CD4-positive, alpha-beta T cell (primary cell): ENCODE data around the gene SCGB1D1. TPM values are rescaled to one million over a fixed set of nuclear protein-coding genes. Genes with fewer than 3 reads are reported as not detected.
A peak's percentile ranks its signal among the peaks of the same experiment; 100 is the strongest.

Experiments used
- ATAC-seq: fragments of 200-7000 bp; cut with Tn5 transposase; one replicate; pipeline ENCODE4 v1.10.0; 2022; ENCODE audit warnings: mild to moderate bottlenecking; ENCODE audit not compliant: poor library complexity
- CTCF ChIA-PET: fragments of 350-600 bp; sonication (Branson Sonifier 250); formaldehyde crosslinking; loops from one replicate; lab custom pipeline; 2021; ENCODE audit warnings: antibody characterized with exemption, inconsistent platforms; lab: Charles Lee
- POLR2A ChIA-PET: fragments of 350-600 bp; sonication (Branson Sonifier 250); formaldehyde crosslinking; loops from one replicate; lab custom pipeline; 2021; ENCODE audit warnings: antibody characterized with exemption, inconsistent platforms; lab: Charles Lee
- DNase-seq, 14 experiments: peaks; one replicate each; pipeline ENCODE4 v3.0.0-alpha.2; 2013 to 2020; ENCODE audit warnings: mixed read lengths in 2 of 14
- H3K27ac ChIP-seq, 2 donors: one replicate each; pipeline versions ENCODE4 v1.5.1 to v1.7.0; 2013; ENCODE audit warnings: low read length in 2 of 2, low read depth in 1 of 2, mild to moderate bottlenecking in 1 of 2
- H3K27me3 ChIP-seq, 2 experiments: 1 replicate in 1 of 2; 2 replicates in 1 of 2; pipeline versions ENCODE4 v1.6.1 to v1.7.0; 2013; ENCODE audit warnings: low read length in 2 of 2, control low read depth in 1 of 2, mild to moderate bottlenecking in 1 of 2, moderate library complexity in 1 of 2; ENCODE audit not compliant: insufficient read depth in 2 of 2, control insufficient read depth in 1 of 2
- H3K36me3 ChIP-seq: one replicate; pipeline ENCODE4 v1.6.1; 2013; ENCODE audit warnings: low read length, control low read depth; ENCODE audit not compliant: insufficient read depth
- H3K4me1 ChIP-seq: one replicate; pipeline ENCODE4 v1.6.1; 2013; ENCODE audit warnings: low read length, control low read depth; ENCODE audit not compliant: insufficient read depth
- H3K4me3 ChIP-seq: one replicate; pipeline ENCODE4 v1.5.1; 2013; ENCODE audit warnings: mild to moderate bottlenecking, low read length, moderate library complexity
- H3K9me3 ChIP-seq, 2 experiments: 1 replicate in 1 of 2; 2 replicates in 1 of 2; pipeline versions ENCODE4 v1.6.1 to v1.7.0; 2013; ENCODE audit warnings: low read length in 2 of 2, mild to moderate bottlenecking in 2 of 2, control low read depth in 1 of 2, moderate library complexity in 1 of 2; ENCODE audit not compliant: control insufficient read depth in 1 of 2, insufficient read depth in 1 of 2
- H3K27ac Mint-ChIP-seq: one replicate; pipeline ENCODE4 v1.8.0; 2020; ENCODE audit warnings: mixed read lengths
- H3K27me3 Mint-ChIP-seq: one replicate; pipeline ENCODE4 v1.8.0; 2021; ENCODE audit warnings: mixed read lengths
- H3K36me3 Mint-ChIP-seq: one replicate; pipeline ENCODE4 v1.8.0; 2021; ENCODE audit warnings: low read depth, mixed read lengths
- H3K4me1 Mint-ChIP-seq: one replicate; pipeline ENCODE4 v1.8.0; 2021; ENCODE audit warnings: low read depth, mixed read lengths
- H3K4me3 Mint-ChIP-seq: one replicate; pipeline ENCODE4 v1.8.0; 2020; ENCODE audit warnings: mild to moderate bottlenecking, mixed read lengths
- H3K9me3 Mint-ChIP-seq: one replicate; pipeline ENCODE4 v1.8.0; 2020; ENCODE audit warnings: mixed read lengths
- CTCF ChIP-seq: fragments of 200-600 bp; IDR thresholded peaks from one replicate; pipeline ENCODE4 v1.8.0; 2022; ENCODE audit warnings: antibody characterized with exemption, mild to moderate bottlenecking
- intact Hi-C, 2 experiments: fragments of 100-400 bp; cut with DNase I in 1 of 2; cut with micrococcal nuclease in 1 of 2; formaldehyde crosslinking; loops; one replicate each; pipeline versions ENCODE4 v1.15.1 to v1.9.0; 2023 to 2025; cut with DNase I, micrococcal nuclease
- total RNA-seq, 174 experiments: library from RNA in 2 of 174; stranded (reverse) in 2 of 174; gene quantifications; one replicate each; pipeline ENCODE4 v1.2.3 and lab custom pipeline; 2021 to 2026

The SCGB1D1 gene
- total RNA-seq, 2 experiments from 2014 or later = not detected

- Histone ChIP-seq H3K36me3 (peaks cover 73% of the 10 kb centered on the region), H3K4me3 (no peak overlapping the region), H3K9me3 (no peaks in the 10 kb centered on the region), H3K27me3 (no peaks in the 10 kb centered on the region), H3K4me1 (no peaks in the 10 kb centered on the region), H3K27ac (no peak overlapping the region)
- CTCF ChIA-PET = no interaction called here
- Mint-ChIP-seq H3K9me3 (no peaks in the 10 kb centered on the region), H3K4me1 (no peaks in the 10 kb centered on the region), H3K36me3 (peaks cover 90% of the 10 kb centered on the region), H3K4me3 (no peak overlapping the region), H3K27me3 (no peaks in the 10 kb centered on the region), H3K27ac (no peak overlapping the region)
- no peak for ATAC-seq
- no peak for TF ChIP-seq CTCF
- DNase-seq = peak in 1 of 14 experiments; percentile 24
- intact Hi-C loops = no loop called here
- POLR2A ChIA-PET = no interaction called here
Observed at GRCh38 chr11:62144641-62145255, 45.3 kb upstream of the SCGB1D1 start.

GRCh38 chr11:62145261-62145871, 44.6 kb upstream of the SCGB1D1 start:
- DNase-seq (no peak), ATAC-seq (no peak)
- intact Hi-C loops = no loop called here
- no peaks in the 10 kb centered on the region for H3K27me3 ChIP-seq
- H3K4me1 Mint-ChIP-seq = no peaks in the 10 kb centered on the region
- no peak overlapping the region for H3K27ac ChIP-seq
- ChIA-PET POLR2A (no interaction called here), CTCF (no interaction called here)
- H3K4me3 ChIP-seq = no peak overlapping the region
- H3K27ac Mint-ChIP-seq = no peak overlapping the region
- no peaks in the 10 kb centered on the region for H3K9me3 ChIP-seq
- no peak for TF ChIP-seq CTCF
- no peaks in the 10 kb centered on the region for H3K4me1 ChIP-seq
- peaks cover 73% of the 10 kb centered on the region for H3K36me3 ChIP-seq
- no peak overlapping the region for H3K4me3 Mint-ChIP-seq
- H3K27me3 Mint-ChIP-seq = no peaks in the 10 kb centered on the region
- no peaks in the 10 kb centered on the region for H3K9me3 Mint-ChIP-seq
- peaks cover 90% of the 10 kb centered on the region for H3K36me3 Mint-ChIP-seq

GRCh38 chr11:62146476-62147200, 43.4 kb upstream of the SCGB1D1 start:
- no peaks in the 10 kb centered on the region for H3K27me3 ChIP-seq
- H3K27me3 Mint-ChIP-seq = no peaks in the 10 kb centered on the region
- peaks cover 70% of the 10 kb centered on the region for H3K36me3 ChIP-seq
- ChIA-PET CTCF (no interaction called here), POLR2A (no interaction called here)
- no peak overlapping the region for H3K4me3 Mint-ChIP-seq
- H3K9me3 ChIP-seq = no peaks in the 10 kb centered on the region
- no peaks in the 10 kb centered on the region for H3K9me3 Mint-ChIP-seq
- DNase-seq = no peak
- no peak for ATAC-seq
- intact Hi-C loops = no loop called here
- no peak overlapping the region for H3K27ac Mint-ChIP-seq
- H3K4me1 Mint-ChIP-seq = no peaks in the 10 kb centered on the region
- H3K27ac ChIP-seq = no peak overlapping the region
- no peak for TF ChIP-seq CTCF
- peaks cover 93% of the 10 kb centered on the region for H3K36me3 Mint-ChIP-seq
- no peaks in the 10 kb centered on the region for H3K4me1 ChIP-seq
- H3K4me3 ChIP-seq = no peak overlapping the region
